NCI-H2171 (cell line): Measurements from ENCODE around the gene PPM1K.

Experiments used
- DNase-seq: peaks from one replicate; lab custom pipeline; 2025; lab: John Stamatoyannopoulos, UW

The PPM1K gene

GRCh38 chr4:88276952-88277710 lies 7.2 kb downstream of the PPM1K start:
- no peak for DNase-seq

GRCh38 chr4:88275949-88276515 lies 8.3 kb downstream of the PPM1K start:
- no peak for DNase-seq

- no peak for DNase-seq
Measured at GRCh38 chr4:88275516-88275915, 8.8 kb downstream of the PPM1K start.

GRCh38 chr4:88268913-88269312 lies 15.4 kb downstream of the PPM1K start:
- DNase-seq = no peak

- DNase-seq = no peak
Measured at GRCh38 chr4:88264336-88264735, 20.0 kb downstream of the PPM1K start.

- DNase-seq = no peak
Measured at GRCh38 chr4:88257726-88258125, 26.6 kb downstream of the PPM1K start.

GRCh38 chr4:88255111-88255510 lies 29.2 kb downstream of the PPM1K start:
- DNase-seq = no peak

- DNase-seq = no peak
Measured at GRCh38 chr4:88251924-88252323, 32.4 kb downstream of the PPM1K start.

GRCh38 chr4:88247148-88247547 lies 37.2 kb downstream of the PPM1K start:
- DNase-seq = no peak

- no peak for DNase-seq
Measured at GRCh38 chr4:88246600-88246999, 37.8 kb downstream of the PPM1K start.

GRCh38 chr4:88244816-88245579 lies 39.4 kb downstream of the PPM1K start:
- no peak for DNase-seq

GRCh38 chr4:88244056-88244455 lies 40.3 kb downstream of the PPM1K start:
- no peak for DNase-seq

GRCh38 chr4:88242144-88242543 lies 42.2 kb downstream of the PPM1K start:
- DNase-seq = no peak

GRCh38 chr4:88240297-88240714 lies 44.1 kb downstream of the PPM1K start:
- DNase-seq = no peak

- DNase-seq = no peak
Measured at GRCh38 chr4:88230969-88231771, 53.2 kb downstream of the PPM1K start.

GRCh38 chr4:88230461-88230891 lies 53.9 kb downstream of the PPM1K start:
- DNase-seq = no peak

- DNase-seq = no peak
Measured at GRCh38 chr4:88227734-88228133, 56.6 kb downstream of the PPM1K start.

- DNase-seq = no peak
Measured at GRCh38 chr4:88226143-88226542, 58.2 kb downstream of the PPM1K start.

GRCh38 chr4:88225232-88226105 lies 58.9 kb downstream of the PPM1K start:
- DNase-seq = no peak

GRCh38 chr4:88223516-88223915 lies 60.8 kb downstream of the PPM1K start:
- no peak for DNase-seq

- DNase-seq = no peak
Measured at GRCh38 chr4:88219099-88219498, 65.3 kb downstream of the PPM1K start.
